G401 (cell line): ENCODE measurements around the gene IKZF1. TPM values are rescaled to one million over a fixed set of nuclear protein-coding genes. Genes with fewer than 3 reads are reported as not detected.

Source experiments
- DNase-seq: peaks from one replicate; pipeline ENCODE4 v3.0.0-alpha.2; 2015; ENCODE audit warnings: low spot score
- in situ Hi-C: cut with HindIII; loops from 2 replicates; pipeline ENCODE4 v1.10.0; 2016; ENCODE audit warnings: low sequenced_read_pairs, mixed read lengths
- total RNA-seq: library from RNA; depleted of rRNA; stranded (reverse); fragments of >200 nt; shearing (Covaris generic); gene quantifications from 2 replicates; pipeline ENCODE4 v1.2.3, GENCODE V29; 2014

Gene IKZF1
- total RNA-seq, 1 experiment from 2014 or later, result not detected

DNA sequence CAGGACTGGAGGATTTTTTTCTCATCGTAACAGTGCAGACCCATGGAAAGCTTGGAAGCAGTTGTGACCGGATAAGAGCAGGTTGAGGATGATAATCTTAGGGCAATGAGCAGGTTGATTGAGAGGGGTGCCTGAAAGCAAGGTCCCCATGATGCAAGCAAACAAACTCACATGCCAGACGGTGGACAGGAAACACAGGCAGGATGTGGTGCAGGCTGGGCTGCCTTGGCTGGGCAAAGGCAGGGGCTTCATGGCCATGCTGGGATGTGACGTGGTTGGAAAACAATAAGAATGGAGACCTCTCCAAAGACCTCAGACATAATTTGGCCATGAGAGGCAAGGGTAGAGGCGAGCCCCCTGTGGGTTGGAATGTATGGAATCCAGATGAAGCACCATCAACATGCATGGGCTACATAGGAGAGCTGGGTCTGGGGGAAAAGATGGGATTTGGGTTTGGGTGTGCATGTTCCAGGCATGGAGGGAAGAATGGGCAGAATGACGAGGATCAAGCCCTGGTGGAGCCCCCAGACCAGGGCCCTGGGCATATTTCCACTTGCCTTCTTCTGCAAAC, 58.3 kb downstream of the IKZF1 start:
- no peak for DNase-seq
- in situ Hi-C loops, result no loop called here

- in situ Hi-C loops, result no loop called here
- no peak for DNase-seq
Measured at GRCh38 chr7:50363327-50364060, 59.0 kb downstream of the IKZF1 start.

DNA sequence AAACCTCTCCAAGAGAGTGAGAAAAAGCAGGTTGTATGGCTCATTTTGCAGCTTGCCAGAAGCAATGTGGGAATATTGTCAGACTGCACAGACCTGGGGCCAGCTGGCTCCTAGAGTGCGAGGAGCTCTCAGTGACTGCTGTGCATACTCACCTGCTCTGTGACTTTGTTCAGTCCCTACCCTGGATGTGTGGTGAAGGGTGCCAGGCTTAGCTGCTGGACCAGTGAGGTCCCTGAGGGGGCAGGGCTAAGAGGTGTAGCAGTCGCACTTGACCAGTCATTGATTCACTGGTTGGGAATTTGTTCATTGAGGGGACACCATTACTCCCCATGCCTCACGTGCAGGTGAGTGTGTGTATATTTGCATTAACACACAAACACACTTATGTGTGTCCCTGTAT, 60.1 kb downstream of the IKZF1 start:
- no peak for DNase-seq
- in situ Hi-C loops, result no loop called here

DNA sequence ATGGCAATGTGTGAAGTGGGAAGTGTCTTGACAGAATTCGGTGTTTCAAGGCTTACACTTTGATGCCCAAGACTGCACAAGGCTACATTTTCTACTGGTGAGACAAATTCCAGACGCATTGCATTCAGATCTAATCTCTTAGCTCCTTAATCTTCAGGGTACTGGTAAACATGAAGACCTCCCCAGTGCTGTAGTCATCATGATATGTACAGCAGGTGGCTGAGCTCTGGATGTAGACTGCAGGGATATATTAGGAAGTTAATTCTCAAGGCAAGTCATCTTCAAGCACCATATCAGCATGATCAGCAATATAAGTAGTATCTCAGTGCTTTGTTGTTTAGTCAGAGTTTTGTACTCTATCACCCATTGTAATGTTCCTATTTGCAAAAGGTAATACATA, 61.8 kb downstream of the IKZF1 start:
- in situ Hi-C loops, result no loop called here
- DNase-seq, result no peak

DNA sequence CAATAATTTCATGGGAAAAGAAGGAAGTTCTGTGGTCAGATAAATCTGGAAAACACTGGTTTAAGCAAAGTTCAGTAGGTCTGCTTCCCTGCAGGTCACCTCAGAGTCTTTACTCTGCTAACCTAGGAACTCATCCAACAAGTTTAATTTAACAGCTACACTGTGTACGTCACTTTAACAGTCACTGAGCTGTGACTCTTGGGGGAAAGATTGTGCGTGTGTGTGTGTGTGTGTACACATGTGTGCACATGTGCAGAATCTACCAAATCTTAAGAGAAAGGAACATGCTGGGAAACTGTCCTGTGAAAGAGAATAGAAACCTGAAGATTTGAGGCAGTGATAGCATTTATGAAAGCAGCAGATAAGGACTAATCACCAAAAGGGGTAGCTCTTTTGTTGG, 62.6 kb downstream of the IKZF1 start:
- no peak for DNase-seq
- in situ Hi-C loops, result no loop called here

DNA sequence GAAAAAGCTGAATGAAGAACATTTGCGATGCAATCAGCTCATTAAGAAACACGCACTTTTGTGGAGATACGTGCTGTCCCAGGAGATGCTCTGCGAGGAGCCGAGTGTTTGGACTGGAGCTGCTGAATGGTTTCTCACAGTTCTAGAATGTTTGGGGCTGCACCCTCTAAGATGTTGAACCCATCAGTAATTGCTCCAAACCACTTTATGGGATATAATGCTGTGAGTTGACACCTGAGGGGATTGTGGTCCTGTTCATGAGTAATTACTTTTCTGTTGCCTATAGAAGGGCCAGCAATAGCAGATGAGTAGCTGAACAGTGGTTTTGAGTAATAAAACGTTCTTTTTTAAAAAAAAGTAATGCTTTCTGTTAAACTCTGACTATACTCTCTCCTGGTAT, 63.1 kb downstream of the IKZF1 start:
- DNase-seq, result no peak
- in situ Hi-C loops, result no loop called here

GRCh38 chr7:50368366-50368765, 63.9 kb downstream of the IKZF1 start:
- in situ Hi-C loops, result no loop called here

GRCh38 chr7:50369143-50370026, 64.9 kb downstream of the IKZF1 start:
- peak; percentile 6 for DNase-seq

More at GRCh38 chr7:50368366-50368765, 63.9 kb downstream of the IKZF1 start:
- DNase-seq, result no peak

DNA sequence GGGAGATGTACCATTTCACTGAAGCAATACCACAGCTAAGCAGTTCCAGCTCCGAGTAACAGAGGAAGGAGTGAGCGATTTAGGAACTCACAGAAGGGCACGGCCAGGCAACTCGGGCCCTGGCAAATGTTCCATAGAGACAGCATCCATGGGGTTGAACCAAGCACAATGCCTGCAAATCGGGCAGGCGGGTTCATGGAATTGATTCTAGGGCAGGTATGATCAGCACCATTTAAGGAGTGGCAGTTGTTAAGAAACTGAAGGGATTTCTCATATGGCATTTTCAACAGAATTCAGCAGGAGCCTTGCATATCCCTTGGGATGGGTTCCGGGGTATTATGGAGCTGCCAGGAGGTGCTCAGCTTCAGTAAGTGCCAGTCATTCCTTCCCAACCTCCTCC, 66.4 kb downstream of the IKZF1 start:
- in situ Hi-C loops, result no loop called here
- no peak for DNase-seq

More at GRCh38 chr7:50369143-50370026, 64.9 kb downstream of the IKZF1 start:
- in situ Hi-C loops, result no loop called here

DNA sequence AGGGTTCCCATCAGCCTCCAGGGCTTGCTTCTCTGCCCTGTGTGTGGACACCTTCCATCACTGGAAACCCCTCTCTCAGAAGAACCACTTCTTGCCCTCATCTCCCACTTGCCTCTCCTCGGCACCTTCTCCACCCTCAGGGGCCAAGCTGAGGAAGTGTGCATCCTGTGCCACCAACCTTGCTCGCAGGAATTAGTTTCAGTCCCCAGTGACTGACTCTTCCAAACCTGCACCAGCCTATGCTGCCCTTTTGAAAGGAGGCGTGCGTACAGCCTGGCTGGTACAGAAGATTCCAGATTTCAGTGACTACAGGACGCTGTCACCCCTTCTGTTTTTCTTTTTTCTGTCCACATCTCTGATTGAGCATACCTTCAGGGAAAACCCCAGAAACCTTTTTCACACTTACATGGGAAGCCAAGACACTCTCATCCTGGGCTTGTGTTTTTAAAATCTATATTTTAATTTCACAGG, 67.1 kb downstream of the IKZF1 start:
- DNase-seq, result no peak
- in situ Hi-C loops, result no loop called here

- in situ Hi-C loops, result no loop called here
- no peak for DNase-seq
Measured at GRCh38 chr7:50372923-50373322, 68.4 kb downstream of the IKZF1 start.

DNA sequence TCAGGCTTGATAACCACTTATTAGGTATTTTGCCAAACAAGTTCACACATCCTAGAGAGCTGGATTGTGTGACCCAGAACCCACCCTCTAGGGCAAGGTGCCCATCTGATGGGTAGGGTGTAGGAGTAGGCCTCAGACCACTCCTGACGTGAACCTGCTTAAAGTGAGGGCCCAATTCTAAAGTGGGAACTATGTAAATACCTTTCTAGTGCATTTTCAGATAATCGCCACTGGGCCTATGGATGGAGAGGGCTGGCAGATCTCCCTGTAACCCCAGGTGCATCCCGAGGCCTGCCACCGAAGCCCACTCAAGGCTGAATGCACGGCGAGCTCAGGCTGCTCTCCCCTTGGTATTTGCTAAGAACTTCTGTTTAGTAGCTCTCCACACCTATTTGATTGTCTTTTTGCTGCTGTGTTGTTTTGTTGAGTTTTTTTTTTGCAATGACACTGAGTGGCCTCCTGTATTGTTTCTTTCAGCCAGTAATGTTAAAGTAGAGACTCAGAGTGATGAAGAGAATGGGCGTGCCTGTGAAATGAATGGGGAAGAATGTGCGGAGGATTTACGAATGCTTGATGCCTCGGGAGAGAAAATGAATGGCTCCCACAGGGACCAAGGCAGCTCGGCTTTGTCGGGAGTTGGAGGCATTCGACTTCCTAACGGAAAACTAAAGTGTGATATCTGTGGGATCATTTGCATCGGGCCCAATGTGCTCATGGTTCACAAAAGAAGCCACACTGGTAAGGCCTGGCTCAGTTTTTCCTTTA, 71.7 kb downstream of the IKZF1 start:
- in situ Hi-C loops, result no loop called here
- no peak for DNase-seq

GRCh38 chr7:50377356-50377755, 72.8 kb downstream of the IKZF1 start:
- DNase-seq, result no peak
- in situ Hi-C loops, result no loop called here

DNA sequence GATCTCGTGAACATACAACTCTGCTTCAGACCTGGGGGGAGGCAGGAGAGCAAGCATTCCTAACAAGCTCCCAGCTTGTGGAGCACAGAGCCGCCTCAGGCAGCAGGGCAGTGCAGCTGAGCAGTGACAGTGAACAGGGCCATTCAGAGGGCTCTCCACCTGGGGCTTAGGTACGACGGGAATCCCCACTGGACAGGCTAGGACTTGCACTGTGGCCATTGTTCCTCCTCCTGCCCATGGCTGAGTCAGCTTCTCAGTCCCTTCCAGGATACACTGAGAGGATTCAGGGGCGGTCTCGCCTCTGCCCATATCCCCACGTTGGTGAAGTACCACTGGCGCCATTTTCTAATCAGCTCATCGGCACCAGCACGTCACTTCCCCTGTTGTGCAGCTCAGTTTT, 74.6 kb downstream of the IKZF1 start:
- DNase-seq, result no peak
- in situ Hi-C loops, result no loop called here

- no peak for DNase-seq
- in situ Hi-C loops, result no loop called here
Measured at GRCh38 chr7:50379539-50379938, 75.0 kb downstream of the IKZF1 start.

DNA sequence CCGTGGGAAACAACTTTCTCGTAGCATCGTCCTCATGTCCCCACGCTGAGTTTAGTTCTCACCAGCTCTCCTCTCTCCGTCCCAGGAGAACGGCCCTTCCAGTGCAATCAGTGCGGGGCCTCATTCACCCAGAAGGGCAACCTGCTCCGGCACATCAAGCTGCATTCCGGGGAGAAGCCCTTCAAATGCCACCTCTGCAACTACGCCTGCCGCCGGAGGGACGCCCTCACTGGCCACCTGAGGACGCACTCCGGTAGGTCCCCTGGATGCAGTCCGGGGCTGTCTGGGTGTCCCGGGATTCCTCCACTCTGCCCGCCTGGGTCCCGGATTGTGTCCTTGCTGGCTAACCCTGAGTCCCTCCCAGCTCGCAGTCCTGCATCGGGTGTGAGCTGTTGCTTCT, 77.9 kb downstream of the IKZF1 start:
- no peak for DNase-seq
- in situ Hi-C loops, result no loop called here

GRCh38 chr7:50387351-50387750, 82.8 kb downstream of the IKZF1 start:
- no peak for DNase-seq
- in situ Hi-C loops, result no loop called here

DNA sequence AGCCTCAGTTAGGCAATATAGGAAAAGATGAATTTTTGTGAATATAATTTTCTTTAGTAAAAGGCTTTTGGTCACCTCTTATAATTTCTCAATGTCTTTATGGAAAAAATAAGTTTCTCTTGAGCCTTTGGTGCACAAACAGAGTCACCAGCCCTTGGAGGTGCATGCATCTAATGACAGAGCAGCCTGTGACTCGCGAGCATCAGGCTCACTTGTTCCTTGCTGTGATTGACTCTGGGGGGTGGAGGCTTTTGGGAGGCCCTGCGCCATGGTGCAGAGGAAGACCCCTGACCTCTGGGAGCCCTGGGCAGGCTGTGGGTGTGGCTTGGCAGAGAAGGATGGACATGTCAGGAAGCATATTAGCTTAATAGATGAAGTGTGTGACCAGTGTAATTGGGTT, 85.4 kb downstream of the IKZF1 start:
- in situ Hi-C loops, result no loop called here
- no peak for DNase-seq

GRCh38 chr7:50391386-50391785, 86.9 kb downstream of the IKZF1 start:
- no peak for DNase-seq
- in situ Hi-C loops, result no loop called here
